ACC112 (cell line): ENCODE results near the gene ZSWIM4.

ENCODE experiments used
- H2AFZ ChIP-seq: fragments of 200-600 bp; sonication (generic); one replicate; pipeline ENCODE4 v1.6.0; 2017; ENCODE audit warnings: antibody characterized with exemption, low read length; ENCODE audit not compliant: unreplicated experiment
- H3K27ac ChIP-seq: fragments of 200-600 bp; sonication (generic); 2 replicates; pipeline ENCODE4 v1.5.1; 2014; ENCODE audit warnings: low read depth, mild to moderate bottlenecking, antibody characterized with exemption, low read length, moderate library complexity
- H3K27me3 ChIP-seq: fragments of 200-600 bp; sonication (generic); 2 replicates; pipeline ENCODE4 v1.6.1; 2014; ENCODE audit warnings: mild to moderate bottlenecking, antibody characterized with exemption, low read length, moderate library complexity, mixed read lengths; ENCODE audit not compliant: insufficient read depth
- H3K36me3 ChIP-seq: fragments of 200-600 bp; sonication (generic); 2 replicates; pipeline ENCODE4 v1.6.1; 2016; ENCODE audit warnings: mild to moderate bottlenecking, antibody characterized with exemption, low read length, moderate library complexity, mixed read lengths; ENCODE audit not compliant: insufficient read depth
- H3K4me1 ChIP-seq: fragments of 200-600 bp; sonication (generic); one replicate; pipeline ENCODE4 v1.6.1; 2016; ENCODE audit warnings: low read length, mixed read lengths; ENCODE audit not compliant: insufficient read depth, unreplicated experiment, control insufficient read depth
- H3K4me3 ChIP-seq: fragments of 200-600 bp; sonication (generic); 2 replicates; pipeline ENCODE4 v1.5.1; 2014; ENCODE audit warnings: mild to moderate bottlenecking, low read depth, low read length
- H3K79me2 ChIP-seq: fragments of 200-600 bp; sonication (generic); one replicate; pipeline ENCODE4 v1.6.0; 2016; ENCODE audit warnings: low read length; ENCODE audit not compliant: control insufficient read depth, unreplicated experiment, insufficient read depth

ZSWIM4 gene

GRCh38 chr19:13795595-13796300 is 505 bp downstream of the ZSWIM4 start:
- Histone ChIP-seq H3K27me3 (no peaks in the 10 kb centered on the region), H3K79me2 (peaks cover 5% of the 10 kb centered on the region), H3K36me3 (no peaks in the 10 kb centered on the region), H3K4me3 (peak overlapping the region; percentile 88), H3K4me1 (peaks cover 19% of the 10 kb centered on the region), H2AFZ (no peak overlapping the region), H3K27ac (peak overlapping the region; percentile 91)

DNA sequence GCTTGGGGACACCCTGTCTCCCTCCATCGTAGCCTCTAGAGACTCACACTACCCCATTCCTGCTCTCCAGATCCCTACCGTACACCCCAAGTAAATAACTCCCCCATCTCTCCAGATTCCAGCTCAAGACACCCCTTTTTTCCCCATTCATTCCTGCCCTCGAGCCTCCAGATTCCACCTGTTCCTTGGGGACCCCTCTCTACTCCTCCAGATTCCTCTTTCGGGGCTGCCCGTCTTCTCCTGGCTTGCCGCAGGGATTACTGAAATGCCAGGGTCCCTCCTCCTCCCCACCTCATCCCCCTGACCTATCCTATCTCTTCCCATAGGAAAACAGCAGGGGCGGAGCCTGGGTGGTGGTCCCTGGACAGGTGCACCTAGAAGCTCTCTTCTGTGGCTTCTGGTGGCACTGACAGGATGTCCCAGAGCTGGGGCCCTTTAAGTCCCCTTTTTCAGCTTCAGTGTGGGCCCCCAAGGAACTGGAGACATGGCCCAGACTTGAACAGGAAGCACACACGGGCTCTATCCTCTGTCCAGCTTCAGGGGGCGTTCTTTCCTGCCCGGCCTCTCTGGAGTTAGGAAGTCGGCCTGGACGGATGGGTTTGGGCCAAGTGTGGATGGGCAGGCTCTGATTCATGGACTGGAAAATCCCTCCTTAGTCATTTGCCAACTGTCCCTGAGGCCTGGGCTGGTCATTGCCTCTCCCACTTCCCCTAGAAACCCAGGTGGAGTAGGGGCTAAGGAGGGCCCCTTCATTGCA is 1.2 kb downstream of the ZSWIM4 start:
- peaks cover 19% of the 10 kb centered on the region for H3K4me1 ChIP-seq
- H3K79me2 ChIP-seq: peaks cover 5% of the 10 kb centered on the region
- no peak overlapping the region for H2AFZ ChIP-seq
- H3K36me3 ChIP-seq: no peaks in the 10 kb centered on the region
- peak overlapping the region; percentile 88 for H3K4me3 ChIP-seq
- H3K27ac ChIP-seq: peak overlapping the region; percentile 91
- no peaks in the 10 kb centered on the region for H3K27me3 ChIP-seq

- Histone ChIP-seq H2AFZ (no peak overlapping the region), H3K27me3 (no peaks in the 10 kb centered on the region), H3K36me3 (no peaks in the 10 kb centered on the region), H3K4me3 (peak overlapping the region; percentile 88), H3K79me2 (peaks cover 5% of the 10 kb centered on the region), H3K4me1 (peaks cover 19% of the 10 kb centered on the region), H3K27ac (peak overlapping the region; percentile 91)
These were observed 1.8 kb downstream of the ZSWIM4 start for GRCh38 chr19:13797058-13797440.

- peak overlapping the region; percentile 91 for H3K27ac ChIP-seq
- peaks cover 5% of the 10 kb centered on the region for H3K79me2 ChIP-seq
- H3K4me1 ChIP-seq: peaks cover 19% of the 10 kb centered on the region
- no peak overlapping the region for H3K4me3 ChIP-seq
- H3K27me3 ChIP-seq: no peaks in the 10 kb centered on the region
- H3K36me3 ChIP-seq: no peaks in the 10 kb centered on the region
- H2AFZ ChIP-seq: no peak overlapping the region
These were observed 2.6 kb downstream of the ZSWIM4 start for GRCh38 chr19:13797870-13798269.

DNA sequence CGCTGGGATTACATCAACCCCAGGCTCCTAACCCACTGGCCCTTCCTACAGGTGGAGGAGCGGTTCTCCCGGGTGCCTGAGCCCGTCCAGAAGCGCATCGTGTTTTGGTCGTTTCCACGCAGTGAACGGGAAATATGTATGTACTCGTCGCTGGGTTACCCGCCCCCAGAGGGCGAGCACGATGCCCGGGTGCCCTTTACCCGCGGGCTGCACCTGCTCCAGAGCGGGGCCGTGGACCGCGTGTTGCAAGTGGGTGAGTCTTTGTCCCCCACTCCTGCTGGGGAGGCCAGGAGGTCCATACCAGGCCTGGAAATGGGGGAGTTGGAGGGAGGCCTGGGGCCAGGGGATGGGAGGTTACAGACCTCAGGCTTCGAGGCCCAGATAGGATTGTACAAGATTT is 4.4 kb downstream of the ZSWIM4 start:
- H3K79me2 ChIP-seq: peaks cover 5% of the 10 kb centered on the region
- peaks cover 13% of the 10 kb centered on the region for H3K4me1 ChIP-seq
- no peaks in the 10 kb centered on the region for H3K27me3 ChIP-seq
- H2AFZ ChIP-seq: no peak overlapping the region
- H3K27ac ChIP-seq: no peak overlapping the region
- H3K36me3 ChIP-seq: no peaks in the 10 kb centered on the region
- no peak overlapping the region for H3K4me3 ChIP-seq

GRCh38 chr19:13803038-13803437 is 7.8 kb downstream of the ZSWIM4 start:
- Histone ChIP-seq H3K4me1 (peaks cover 4% of the 10 kb centered on the region), H3K27me3 (no peaks in the 10 kb centered on the region), H3K36me3 (peaks cover 5% of the 10 kb centered on the region; the same call in 1 of the 2 replicates), H3K4me3 (no peak overlapping the region), H2AFZ (no peak overlapping the region), H3K79me2 (no peaks in the 10 kb centered on the region), H3K27ac (no peak overlapping the region)

DNA sequence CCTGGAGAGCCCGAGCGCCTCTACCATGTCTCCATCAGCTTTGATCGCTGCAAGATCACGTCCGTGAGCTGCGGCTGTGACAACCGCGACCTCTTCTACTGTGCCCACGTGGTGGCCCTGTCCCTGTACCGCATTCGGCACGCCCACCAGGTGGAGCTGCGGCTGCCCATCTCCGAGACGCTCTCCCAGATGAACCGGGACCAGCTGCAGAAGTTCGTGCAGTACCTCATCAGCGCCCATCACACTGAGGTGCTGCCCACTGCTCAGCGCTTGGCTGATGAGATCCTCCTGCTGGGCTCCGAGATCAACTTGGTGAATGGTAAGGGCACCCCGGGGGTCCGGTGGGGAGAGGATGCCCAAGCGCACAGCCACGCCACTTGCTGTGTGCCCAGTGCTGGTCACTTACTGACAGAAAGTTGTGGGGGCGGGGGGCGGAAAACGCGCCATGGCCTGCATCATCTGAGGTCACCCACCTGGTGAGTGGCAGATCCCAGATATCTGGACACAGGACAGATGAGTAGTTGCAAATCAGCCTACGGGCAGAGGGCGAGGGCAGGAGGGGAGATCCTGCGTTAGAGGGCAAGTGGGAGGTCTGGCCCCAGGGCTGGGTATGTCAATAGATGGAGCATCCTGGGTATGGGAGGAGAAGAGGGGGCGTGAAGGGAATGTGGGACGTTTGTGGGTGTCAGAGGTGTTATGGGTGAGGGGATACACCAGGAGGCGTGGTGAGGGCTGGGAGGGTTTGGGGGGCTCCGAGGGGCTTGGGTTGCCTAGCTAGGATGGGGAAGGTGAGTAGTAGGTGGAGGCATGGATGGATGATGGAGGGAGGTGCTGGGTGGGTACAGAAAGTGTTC is 9.8 kb downstream of the ZSWIM4 start:
- Histone ChIP-seq H3K36me3 (peaks cover 6% of the 10 kb centered on the region; the same call in 1 of the 2 replicates), H3K4me3 (no peak overlapping the region), H3K27me3 (no peaks in the 10 kb centered on the region), H2AFZ (no peak overlapping the region), H3K79me2 (no peaks in the 10 kb centered on the region), H3K4me1 (no peaks in the 10 kb centered on the region), H3K27ac (no peak overlapping the region)

DNA sequence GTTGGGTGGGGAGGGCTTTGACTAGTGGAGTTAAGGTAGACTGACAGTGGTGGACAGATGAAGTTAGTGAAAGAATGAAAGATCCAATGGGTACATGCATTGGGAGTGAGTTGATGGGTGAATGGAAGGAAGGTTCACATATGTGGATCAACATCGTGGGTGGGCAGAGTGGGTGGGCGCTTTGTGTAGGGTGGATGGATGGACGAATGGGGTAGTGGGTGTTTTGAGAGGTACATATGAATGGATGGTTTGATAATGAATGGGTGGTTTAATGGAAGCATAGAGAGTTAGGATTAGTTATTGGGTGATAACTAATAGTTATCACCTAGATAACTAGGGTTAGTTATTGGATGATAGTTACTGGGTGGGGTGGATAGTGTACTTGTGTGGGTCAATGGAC is 11.5 kb downstream of the ZSWIM4 start:
- H3K4me3 ChIP-seq: no peak overlapping the region
- peaks cover 6% of the 10 kb centered on the region; the same call in 1 of the 2 replicates for H3K36me3 ChIP-seq

GRCh38 chr19:13807421-13808021 is 12.3 kb downstream of the ZSWIM4 start:
- no peaks in the 10 kb centered on the region for H3K27me3 ChIP-seq

More for the DNA sequence above, 11.5 kb downstream of the ZSWIM4 start:
- Histone ChIP-seq H3K27me3 (no peaks in the 10 kb centered on the region), H3K27ac (no peak overlapping the region), H2AFZ (no peak overlapping the region), H3K79me2 (no peaks in the 10 kb centered on the region), H3K4me1 (no peaks in the 10 kb centered on the region)

DNA sequence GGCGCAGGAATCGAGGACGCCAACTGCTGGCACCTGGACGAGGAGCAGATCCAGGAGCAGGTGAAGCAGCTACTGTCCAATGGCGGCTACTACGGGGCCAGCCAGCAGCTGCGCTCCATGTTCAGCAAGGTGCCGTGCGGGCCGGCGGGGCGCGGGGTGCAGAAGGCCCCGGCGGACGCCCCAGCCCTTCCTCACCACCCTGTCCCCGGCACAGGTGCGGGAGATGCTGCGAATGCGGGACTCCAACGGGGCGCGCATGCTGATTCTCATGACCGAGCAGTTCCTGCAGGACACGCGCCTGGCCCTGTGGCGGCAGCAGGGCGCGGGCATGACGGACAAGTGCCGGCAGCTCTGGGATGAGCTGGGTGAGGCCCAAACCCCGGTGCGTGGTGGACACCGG is 13.6 kb downstream of the ZSWIM4 start:
- Histone ChIP-seq H3K27ac (no peak overlapping the region), H3K4me1 (no peaks in the 10 kb centered on the region), H3K4me3 (no peak overlapping the region), H2AFZ (no peak overlapping the region), H3K36me3 (peaks cover 13% of the 10 kb centered on the region), H3K27me3 (no peaks in the 10 kb centered on the region), H3K79me2 (no peaks in the 10 kb centered on the region)

More at GRCh38 chr19:13807421-13808021, 12.3 kb downstream of the ZSWIM4 start:
- no peaks in the 10 kb centered on the region for H3K4me1 ChIP-seq
- H3K36me3 ChIP-seq: peaks cover 6% of the 10 kb centered on the region
- H3K4me3 ChIP-seq: no peak overlapping the region
- no peak overlapping the region for H3K27ac ChIP-seq
- no peaks in the 10 kb centered on the region for H3K79me2 ChIP-seq
- no peak overlapping the region for H2AFZ ChIP-seq
